Omental fat pad (tissue), 4 donors: ENCODE data around the gene RNF181. TPM values are rescaled to one million over a fixed set of nuclear protein-coding genes. Genes with fewer than 3 reads are reported as not detected.

Experiments
- ATAC-seq: fragments of 150-250 bp; one replicate; pipeline ENCODE4 v1.9.1; 2016; ENCODE audit warnings: mild to moderate bottlenecking, moderate library complexity; ENCODE audit not compliant: low FRiP score
- DNase-seq: peaks from one replicate; pipeline ENCODE4 v3.0.0-alpha.2; 2019; ENCODE audit warnings: low spot score
- CTCF ChIP-seq, 3 donors: fragments of 450-650 bp; IDR thresholded peaks; one replicate each; pipeline ENCODE4 v1.5.1; 2016 to 2017; ENCODE audit warnings: antibody characterized with exemption in 3 of 3, mild to moderate bottlenecking in 3 of 3, moderate library complexity in 2 of 3
- total RNA-seq, 4 donors: library from RNA; depleted of rRNA; stranded (reverse); fragments of >200 nt; gene quantifications; one replicate each; pipeline ENCODE4 v1.1.0, GENCODE V29; 2016

The RNF181 gene
- total RNA-seq, 4 donors from 2014 or later: 94.7 to 216 (median 144) TPM

GRCh38 chr2:85577063-85577385 lies 18.5 kb upstream of the RNF181 start:
- TF ChIP-seq CTCF (IDR thresholded peaks at IDR 0.05): no peak
- ATAC-seq (no peak), DNase-seq (no peak)

DNA sequence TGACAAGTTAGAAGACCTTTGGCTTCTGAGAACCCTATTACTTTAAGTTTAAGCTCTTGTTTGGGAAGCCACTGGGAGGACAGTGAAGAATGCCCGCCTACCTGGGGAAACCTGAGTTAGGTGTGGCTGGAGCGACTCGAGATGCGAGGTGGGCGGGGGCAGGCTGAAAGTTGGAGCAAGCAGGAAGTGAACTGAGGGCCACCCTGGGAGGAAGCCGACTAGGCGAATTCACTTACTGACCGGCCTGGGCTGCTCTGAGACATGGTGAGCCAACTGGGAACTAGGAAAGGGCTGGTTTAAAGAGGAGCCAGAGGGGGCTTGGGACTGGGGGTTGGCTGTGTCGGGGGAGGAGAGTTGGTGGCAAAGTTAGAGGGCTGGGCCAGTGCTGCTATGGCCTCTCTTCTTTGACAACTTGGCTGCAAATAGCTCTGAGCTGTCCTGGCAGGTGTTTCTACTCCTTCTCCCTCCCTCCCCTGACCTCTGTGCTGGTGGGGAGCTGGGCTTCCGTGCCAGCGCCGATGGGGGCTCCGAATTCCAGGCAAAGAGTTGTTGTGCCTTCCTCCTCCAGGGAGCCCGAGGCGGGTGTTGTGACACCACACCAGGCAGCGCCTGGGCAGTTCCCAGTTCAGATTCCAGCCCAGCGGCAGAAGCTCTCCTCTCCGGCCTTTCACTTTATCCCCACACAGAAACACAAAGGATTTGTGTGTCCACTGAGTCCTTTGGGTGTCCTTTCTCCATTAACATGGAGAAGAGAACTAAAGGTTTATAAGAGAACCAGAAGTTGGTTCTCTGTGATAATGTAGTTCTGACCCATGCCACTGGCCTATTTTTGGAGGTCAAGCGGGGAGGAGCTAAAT lies 17.9 kb upstream of the RNF181 start, which contains the start of gene VAMP8:
TSS of gene VAMP8 (plus strand) at position 201 of the 857 bp plus-strand sequence. CDS start at position 262, 61 bp downstream.
- peak; percentile 49 for ATAC-seq
- DNase-seq: no peak
- no peak for TF ChIP-seq CTCF (IDR thresholded peaks at IDR 0.05)

DNA sequence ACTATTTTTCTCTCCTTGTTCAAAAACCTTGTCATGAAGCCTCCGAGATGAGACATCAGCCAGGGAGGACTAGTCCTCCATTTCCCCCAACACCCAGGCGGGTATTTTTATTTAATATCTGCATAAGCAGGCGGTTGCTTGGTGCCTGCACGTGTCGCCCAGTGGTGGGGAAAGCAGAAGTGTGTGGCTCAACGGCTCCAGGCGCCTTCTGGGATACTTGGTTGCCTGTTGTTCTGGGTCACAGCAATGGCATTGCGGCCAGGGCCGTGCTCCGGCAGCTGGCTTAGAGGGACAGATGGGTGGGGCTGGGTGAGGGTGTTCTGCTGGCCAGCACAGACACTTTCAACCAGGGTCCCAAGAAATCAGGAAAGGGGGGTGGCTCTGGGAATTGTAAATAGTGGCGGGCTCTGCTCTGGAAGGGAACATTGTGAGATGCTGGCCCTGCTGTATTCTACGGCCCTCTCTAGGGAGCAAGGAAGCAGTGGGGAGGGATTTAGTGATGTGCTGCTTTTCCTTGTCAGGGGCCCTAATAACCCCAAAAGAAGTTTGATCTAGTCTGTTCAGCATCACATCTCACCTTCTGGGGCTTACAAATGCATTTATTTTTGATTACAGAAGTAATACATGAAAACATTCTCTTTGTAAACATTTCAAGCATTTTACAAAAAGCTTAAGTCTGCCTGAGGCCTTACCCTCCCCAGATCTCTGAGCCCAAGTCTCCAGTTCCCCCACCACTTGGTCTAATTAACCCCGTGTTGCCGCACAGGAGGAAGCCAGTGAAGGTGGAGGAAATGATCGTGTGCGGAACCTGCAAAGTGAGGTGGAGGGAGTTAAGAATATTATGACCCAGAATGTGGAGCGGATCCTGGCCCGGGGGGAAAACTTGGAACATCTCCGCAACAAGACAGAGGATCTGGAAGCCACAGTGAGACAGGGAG lies 17.0 kb upstream of the RNF181 start:
- no peak for TF ChIP-seq CTCF (IDR thresholded peaks at IDR 0.05)
- ATAC-seq: peak; percentile 41
- no peak for DNase-seq

DNA sequence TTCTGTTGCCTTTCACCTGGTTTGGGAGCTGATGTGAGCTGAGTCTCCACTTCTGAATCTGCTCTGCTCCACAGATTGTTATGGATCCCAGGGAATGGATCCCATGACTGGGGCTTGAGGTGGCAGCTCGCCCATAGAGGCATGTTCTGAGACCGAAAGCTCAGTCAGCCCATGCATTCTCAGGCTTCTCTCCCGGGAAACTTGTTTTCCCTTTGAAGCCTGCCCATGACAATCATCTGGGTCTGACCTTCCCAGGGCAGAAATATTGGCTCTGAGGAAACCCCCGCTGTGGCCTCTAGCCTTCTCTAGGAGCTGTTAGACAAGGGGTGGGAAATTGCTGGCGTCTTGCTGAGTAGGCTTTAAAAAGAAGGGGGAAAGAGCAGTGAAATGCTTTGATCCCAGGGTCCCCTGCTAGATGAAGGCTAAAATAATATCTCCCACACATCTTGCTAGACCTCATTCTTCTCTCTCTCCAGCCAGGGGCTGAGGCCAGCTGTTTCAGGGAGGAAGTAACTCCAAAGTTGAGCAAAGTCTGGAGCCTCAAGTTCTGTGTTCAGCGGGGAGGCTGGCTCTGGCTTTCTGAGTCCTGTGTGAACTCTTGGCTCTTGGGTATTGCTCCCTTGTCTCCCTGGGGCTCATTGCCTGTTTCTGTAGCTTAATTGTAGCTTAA lies 16.1 kb upstream of the RNF181 start:
- ATAC-seq: no peak
- no peak for TF ChIP-seq CTCF (IDR thresholded peaks at IDR 0.05)

DNA sequence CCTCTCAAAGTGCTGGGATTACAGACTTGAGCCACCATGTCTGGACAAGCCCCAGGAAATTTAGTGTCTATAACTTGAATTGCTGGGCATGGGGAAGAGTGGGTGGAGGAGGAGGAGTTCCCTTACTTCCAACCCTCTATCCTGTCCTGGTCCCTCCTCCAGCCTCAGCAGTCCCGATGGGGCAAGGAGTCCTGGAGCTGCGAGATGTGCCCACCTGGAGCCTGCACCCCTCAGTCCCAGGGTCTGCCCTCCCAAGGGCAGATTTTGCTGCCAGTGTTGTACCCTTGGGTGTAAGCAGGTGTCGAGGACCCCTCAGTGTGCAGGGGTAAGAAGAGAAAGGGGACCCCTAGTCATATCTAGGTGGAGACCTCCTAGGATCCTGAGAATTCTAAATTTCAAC lies 15.3 kb upstream of the RNF181 start:
- no peak for DNase-seq
- TF ChIP-seq CTCF (IDR thresholded peaks at IDR 0.05): no peak
- ATAC-seq: no peak

More for the DNA sequence above, 16.1 kb upstream of the RNF181 start:
- no peak for DNase-seq

DNA sequence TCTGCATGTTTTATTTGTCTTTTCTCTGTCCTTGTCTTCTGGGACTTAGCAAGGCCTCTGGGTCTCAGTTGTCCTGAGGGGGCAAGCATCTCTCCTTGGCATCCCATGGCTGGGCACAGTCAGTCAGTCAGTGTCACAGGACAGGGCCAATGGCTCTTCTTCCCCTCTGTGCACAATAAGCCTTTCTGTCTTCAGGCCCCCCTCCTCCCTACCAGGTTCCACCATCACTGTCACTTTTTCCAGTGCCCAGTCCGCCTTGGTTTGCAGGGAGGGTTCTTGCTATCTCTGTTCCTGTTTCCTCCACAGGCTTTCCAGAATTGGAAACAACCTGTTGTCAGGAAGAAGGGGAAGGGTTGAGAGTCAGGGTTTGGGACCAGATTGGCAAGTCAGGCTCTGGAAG lies 13.1 kb upstream of the RNF181 start:
- DNase-seq (no peak), ATAC-seq (no peak)
- no peak for TF ChIP-seq CTCF (IDR thresholded peaks at IDR 0.05)
